ENCODE results near the gene TMEM54. TPM values are rescaled to one million over a fixed set of nuclear protein-coding genes. Genes with fewer than 3 reads are reported as not detected.

The TMEM54 gene
- total and polyA plus RNA-seq, 9 of the 15 experiments (the other 6 are each of a cell fraction or from before 2014, with no cell fraction given), result 1.00 to 16.2 (median 8.2) TPM

DNA sequence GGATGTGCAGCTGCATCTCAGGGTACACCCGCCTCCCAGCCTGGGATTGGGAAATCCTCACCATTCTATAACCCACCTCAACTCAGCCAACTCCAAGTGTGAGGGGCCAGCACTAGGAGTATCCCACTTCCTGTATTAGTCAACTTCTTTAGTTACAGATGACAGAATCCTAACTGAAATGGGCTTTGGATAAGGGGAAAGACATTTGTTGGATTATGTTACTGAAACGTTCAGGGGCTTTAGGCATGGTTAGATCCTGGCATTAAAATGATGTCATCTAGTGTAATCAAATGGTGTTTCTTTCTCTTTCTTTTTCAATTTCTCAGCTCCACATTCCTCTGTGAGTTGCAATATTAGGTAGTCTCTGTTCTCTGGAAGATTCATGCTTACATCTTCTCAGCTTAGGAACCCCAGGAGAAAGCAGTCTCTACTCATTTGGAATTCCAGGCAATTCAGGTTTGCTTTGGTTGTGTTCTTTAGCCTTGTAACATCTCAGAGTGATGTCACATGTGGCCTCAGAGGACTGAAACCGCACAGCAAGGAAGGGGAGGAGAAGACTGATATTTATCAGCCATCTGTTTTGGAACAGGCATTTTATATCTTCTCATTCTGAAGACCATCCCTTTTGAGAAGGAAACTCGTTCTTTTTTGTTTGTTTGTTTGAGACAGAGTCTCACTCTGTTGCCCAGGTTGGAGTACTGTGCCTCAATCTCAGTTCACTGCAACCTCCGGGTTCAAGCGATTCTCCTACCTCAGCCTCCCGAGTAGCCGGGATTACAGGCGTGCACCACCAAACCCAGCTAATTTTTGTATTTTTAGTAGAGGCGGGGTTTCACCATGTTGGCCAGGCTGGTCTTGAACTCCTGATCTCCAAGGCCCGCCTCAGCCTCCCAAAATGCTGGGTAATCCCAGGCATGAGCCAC lies 18.9 kb upstream of the TMEM54 start (continued):
- no peak for TF ChIP-seq ZNF407 (IDR thresholded peaks at IDR 0.05; ENCODE audit: low read depth)
- TF ChIP-seq FOSL1 (tag; conservative IDR thresholded peaks at IDR 0.05), result peak; percentile 45; the same call in 1 of the 2 replicates
- TF ChIP-seq TRIM25 (IDR thresholded peaks at IDR 0.05; ENCODE audit: borderline replicate concordance), result no peak
- no peak for TF ChIP-seq SIRT6 (IDR thresholded peaks at IDR 0.05; ENCODE audit: low read depth, low read length)
- TF ChIP-seq USF1 (CRISPR knock-in tag; IDR thresholded peaks at IDR 0.05), result peak; percentile 74
- 0 out of 2 replicates have a peak, but pooled peaks have one; percentile 13 for TF ChIP-seq PYGO2 (tag; IDR thresholded peaks at IDR 0.05)

Measured in K562 (cell line).